Keratinocyte (primary cell): Measurements from ENCODE around the gene TMEM26. TPM values are rescaled to one million over a fixed set of nuclear protein-coding genes. Genes with fewer than 3 reads are reported as not detected.

Experiments used
- DNase-seq: peaks from one replicate; pipeline ENCODE4 v3.0.0-alpha.2; 2011; ENCODE audit warnings: low read depth, missing footprints, low spot score
- FAIRE-seq: peaks from 2 replicates; lab custom pipeline; 2011; peaks lifted over from hg19 to GRCh38; lab: Jason Lieb, UNC
- H2AFZ ChIP-seq: 2 replicates; pipeline ENCODE4 v1.6.0; 2012; ENCODE audit warnings: low read length, control low read depth, inconsistent platforms; ENCODE audit not compliant: control insufficient read depth
- H3K27ac ChIP-seq: 2 replicates; pipeline ENCODE4 v1.5.1; 2011; ENCODE audit warnings: low read length; ENCODE audit not compliant: control insufficient read depth, insufficient read depth
- H3K27me3 ChIP-seq: 3 replicates; pipeline ENCODE4 v1.6.0; 2011; ENCODE audit warnings: low read length; ENCODE audit not compliant: control insufficient read depth, insufficient read depth; ENCODE audit errors: extremely low read depth
- H3K36me3 ChIP-seq, 2 experiments: 2 replicates in 1 of 2; 3 replicates in 1 of 2; pipeline ENCODE4 v1.5.1; 2011; ENCODE audit warnings: low read length in 2 of 2, mild to moderate bottlenecking in 1 of 2; ENCODE audit not compliant: control insufficient read depth in 2 of 2, insufficient read depth in 2 of 2; ENCODE audit errors: extremely low read depth in 1 of 2
- H3K4me1 ChIP-seq: 3 replicates; pipeline ENCODE4 v1.5.1; 2011; ENCODE audit warnings: low read length; ENCODE audit not compliant: control insufficient read depth, insufficient read depth; ENCODE audit errors: extremely low read depth
- H3K4me2 ChIP-seq: 3 replicates; pipeline ENCODE4 v1.6.0; 2011; ENCODE audit warnings: low read depth, low read length; ENCODE audit not compliant: control insufficient read depth, insufficient read depth; ENCODE audit errors: extremely low read depth
- H3K4me3 ChIP-seq, 3 experiments: fragments of 200-600 bp in 1 of 3; sonication (generic) in 1 of 3; 2 replicates in 2 of 3; 3 replicates in 1 of 3; pipeline ENCODE4 v1.5.1; 2011 to 2016; ENCODE audit warnings: low read length in 3 of 3, mild to moderate bottlenecking in 3 of 3, control low read depth in 2 of 3, inconsistent platforms in 1 of 3, low read depth in 1 of 3, mixed read lengths in 1 of 3, mixed run types in 1 of 3, moderate library complexity in 1 of 3; ENCODE audit not compliant: control insufficient read depth in 2 of 3, insufficient read depth in 2 of 3; ENCODE audit errors: extremely low read depth in 1 of 3
- H3K79me2 ChIP-seq: 2 replicates; pipeline ENCODE4 v1.6.0; 2012; ENCODE audit warnings: low read length; ENCODE audit not compliant: control insufficient read depth, insufficient read depth
- H3K9ac ChIP-seq: 3 replicates; pipeline ENCODE4 v1.6.0; 2011; ENCODE audit warnings: low read length; ENCODE audit not compliant: control insufficient read depth, insufficient read depth; ENCODE audit errors: extremely low read depth
- H3K9me1 ChIP-seq: 3 replicates; pipeline ENCODE4 v1.6.0; 2011; ENCODE audit warnings: low read length; ENCODE audit not compliant: control insufficient read depth, insufficient read depth; ENCODE audit errors: extremely low read depth
- H3K9me3 ChIP-seq: 2 replicates; pipeline ENCODE4 v1.5.1; 2012; ENCODE audit warnings: low read depth, low read length; ENCODE audit not compliant: control insufficient read depth
- H4K20me1 ChIP-seq: 3 replicates; pipeline ENCODE4 v1.6.0; 2011; ENCODE audit warnings: low read length; ENCODE audit not compliant: control insufficient read depth, insufficient read depth; ENCODE audit errors: extremely low read depth
- CTCF ChIP-seq, 3 experiments: IDR thresholded peaks in 1 of 3; conservative IDR thresholded peaks in 1 of 3; optimal IDR thresholded peaks in 1 of 3; 2 replicates in 2 of 3; 3 replicates in 1 of 3; pipeline versions ENCODE3 to v1.5.1; 2011; ENCODE audit warnings: low read length in 3 of 3, mild to moderate bottlenecking in 3 of 3, moderate library complexity in 2 of 3, control low read depth in 1 of 3, inconsistent platforms in 1 of 3; ENCODE audit not compliant: insufficient read depth in 2 of 3; ENCODE audit errors: extremely low read depth in 1 of 3
- EZH2 ChIP-seq: IDR thresholded peaks from one replicate; pipeline ENCODE4 v1.6.1; 2012; ENCODE audit warnings: inconsistent platforms, mild to moderate bottlenecking, low read length, moderate library complexity
- dilution Hi-C: fragments of 300-500 bp; cut with MboI; formaldehyde crosslinking; loops from one replicate; pipeline ENCODE4 v1.7.0; 2020; ENCODE audit warnings: low sequenced_read_pairs; ENCODE audit not compliant: extremely low pct_ligation_motif_present
- polyA plus RNA-seq, 5 experiments: library from polyadenylated mRNA; depleted of rRNA in 3 of 5; stranded (reverse) in 3 of 5; stranded (forward) in 1 of 5; unstranded in 1 of 5; fragments of >200 nt; gene quantifications; 1 replicate in 1 of 5; 2 replicates in 3 of 5; 3 replicates in 1 of 5; pipeline versions ENCODE4 v1.2.1 to v1.2.3, GENCODE V29; 2011 to 2012; ENCODE audit warnings: missing spikeins in 2 of 5, low read depth in 1 of 5, low replicate concordance in 1 of 5

Gene TMEM26
- polyA plus RNA-seq, 1 donor (not counting 4 experiments of a cell fraction or from before 2014, with no cell fraction given), result not detected

- H3K79me2 ChIP-seq, result no peaks in the 10 kb centered on the region
- DNase-seq (no peak), FAIRE-seq (no peak)
- no peaks in the 10 kb centered on the region for H3K36me3 ChIP-seq
- H3K9me1 ChIP-seq, result no peaks in the 10 kb centered on the region
- no peaks in the 10 kb centered on the region for H3K9me3 ChIP-seq
- no peaks in the 10 kb centered on the region for H3K27me3 ChIP-seq
- H3K27ac ChIP-seq, result no peak overlapping the region
- no peaks in the 10 kb centered on the region for H3K4me1 ChIP-seq
- H3K4me2 ChIP-seq, result no peak overlapping the region
- no peaks in the 10 kb centered on the region for H4K20me1 ChIP-seq
- no peak for TF ChIP-seq EZH2
- TF ChIP-seq CTCF (optimal IDR thresholded peaks at IDR 0.05 in 1 of 3, IDR thresholded peaks at IDR 0.05 in 1 of 3, conservative IDR thresholded peaks at IDR 0.05 in 1 of 3; ENCODE audit: extremely low read depth in 1 of 3, insufficient read depth in 2 of 3, low read length in 3 of 3), result no peak
- H2AFZ ChIP-seq, result no peak overlapping the region
- no peak overlapping the region for H3K9ac ChIP-seq
- dilution Hi-C loops, result no loop called here
- H3K4me3 ChIP-seq, result no peak overlapping the region
Measured at GRCh38 chr10:61363006-61363405, 90.2 kb downstream of the TMEM26 start.

GRCh38 chr10:61359452-61359851 lies 93.7 kb downstream of the TMEM26 start:
- H3K4me2 ChIP-seq, result no peak overlapping the region
- H3K9ac ChIP-seq, result no peak overlapping the region
- DNase-seq (no peak), FAIRE-seq (no peak)
- H3K36me3 ChIP-seq, result no peaks in the 10 kb centered on the region
- dilution Hi-C loops, result no loop called here
- no peak for TF ChIP-seq CTCF (optimal IDR thresholded peaks at IDR 0.05 in 1 of 3, IDR thresholded peaks at IDR 0.05 in 1 of 3, conservative IDR thresholded peaks at IDR 0.05 in 1 of 3; ENCODE audit: extremely low read depth in 1 of 3, insufficient read depth in 2 of 3, low read length in 3 of 3)
- no peak for TF ChIP-seq EZH2
- H3K27me3 ChIP-seq, result no peaks in the 10 kb centered on the region
- no peaks in the 10 kb centered on the region for H3K9me3 ChIP-seq
- no peak overlapping the region for H2AFZ ChIP-seq
- H3K79me2 ChIP-seq, result no peaks in the 10 kb centered on the region
- H3K27ac ChIP-seq, result no peak overlapping the region
- H3K4me1 ChIP-seq, result no peaks in the 10 kb centered on the region
- H4K20me1 ChIP-seq, result no peaks in the 10 kb centered on the region
- no peaks in the 10 kb centered on the region for H3K9me1 ChIP-seq
- no peak overlapping the region for H3K4me3 ChIP-seq
